PFSK-1 (cell line): ENCODE data around the gene SYNDIG1.

Source experiments
- FOXP2 ChIP-seq: optimal IDR thresholded peaks from 2 replicates; pipeline ENCODE3; 2011; ENCODE audit warnings: borderline replicate concordance, control low read depth, inconsistent platforms; ENCODE audit not compliant: insufficient read depth; ENCODE audit errors: extremely low read length, extremely low read depth
- POLR2AphosphoS5 ChIP-seq: IDR thresholded peaks from 2 replicates; pipeline ENCODE4 v1.6.1; 2012; ENCODE audit warnings: low read depth, mild to moderate bottlenecking, control low read depth, low read length, moderate library complexity
- REST ChIP-seq, 2 experiments: IDR thresholded peaks; 2 replicates each; pipeline versions ENCODE4 v1.6.1 to v1.8.0; 2011 to 2012; ENCODE audit warnings: low read depth in 2 of 2, low read length in 2 of 2, control low read depth in 1 of 2, inconsistent platforms in 1 of 2, mild to moderate bottlenecking in 1 of 2, moderate library complexity in 1 of 2; ENCODE audit not compliant: insufficient read depth in 1 of 2
- SIN3A ChIP-seq: IDR thresholded peaks from 2 replicates; pipeline ENCODE4 v1.6.1; 2012; ENCODE audit warnings: mild to moderate bottlenecking, low read length, moderate library complexity, borderline replicate concordance; ENCODE audit not compliant: insufficient read depth
- TAF1 ChIP-seq: IDR thresholded peaks from 2 replicates; pipeline ENCODE4 v1.6.1; 2012; ENCODE audit warnings: low read length, control low read depth, borderline replicate concordance; ENCODE audit not compliant: insufficient read depth

The SYNDIG1 gene

GRCh38 chr20:24441661-24442060, 27.8 kb upstream of the SYNDIG1 start:
- TF ChIP-seq TAF1 (no peak), SIN3A (no peak), REST (IDR thresholded peaks at IDR 0.05; ENCODE audit: insufficient read depth in 1 of 2, low read depth in 2 of 2, low read length in 2 of 2) (no peak), FOXP2 (no peak), POLR2AphosphoS5 (no peak)

GRCh38 chr20:24442909-24443308, 26.5 kb upstream of the SYNDIG1 start:
- no peak for TF ChIP-seq REST (IDR thresholded peaks at IDR 0.05; ENCODE audit: insufficient read depth in 1 of 2, low read depth in 2 of 2, low read length in 2 of 2)

GRCh38 chr20:24443436-24443835, 26.0 kb upstream of the SYNDIG1 start:
- TF ChIP-seq FOXP2 = no peak
- no peak for TF ChIP-seq POLR2AphosphoS5
- no peak for TF ChIP-seq TAF1
- no peak for TF ChIP-seq REST (IDR thresholded peaks at IDR 0.05; ENCODE audit: insufficient read depth in 1 of 2, low read depth in 2 of 2, low read length in 2 of 2)
- no peak for TF ChIP-seq SIN3A

GRCh38 chr20:24444526-24445190, 24.8 kb upstream of the SYNDIG1 start:
- TF ChIP-seq SIN3A = no peak
- TF ChIP-seq REST (IDR thresholded peaks at IDR 0.05; ENCODE audit: insufficient read depth in 1 of 2, low read depth in 2 of 2, low read length in 2 of 2) = no peak
- no peak for TF ChIP-seq FOXP2
- TF ChIP-seq TAF1 = no peak
- no peak for TF ChIP-seq POLR2AphosphoS5

GRCh38 chr20:24445510-24446170, 23.8 kb upstream of the SYNDIG1 start:
- TF ChIP-seq TAF1 (no peak), POLR2AphosphoS5 (no peak), REST (IDR thresholded peaks at IDR 0.05; ENCODE audit: insufficient read depth in 1 of 2, low read depth in 2 of 2, low read length in 2 of 2) (no peak), FOXP2 (no peak), SIN3A (no peak)
